Measurements from ENCODE around the gene DSE.

DNA sequence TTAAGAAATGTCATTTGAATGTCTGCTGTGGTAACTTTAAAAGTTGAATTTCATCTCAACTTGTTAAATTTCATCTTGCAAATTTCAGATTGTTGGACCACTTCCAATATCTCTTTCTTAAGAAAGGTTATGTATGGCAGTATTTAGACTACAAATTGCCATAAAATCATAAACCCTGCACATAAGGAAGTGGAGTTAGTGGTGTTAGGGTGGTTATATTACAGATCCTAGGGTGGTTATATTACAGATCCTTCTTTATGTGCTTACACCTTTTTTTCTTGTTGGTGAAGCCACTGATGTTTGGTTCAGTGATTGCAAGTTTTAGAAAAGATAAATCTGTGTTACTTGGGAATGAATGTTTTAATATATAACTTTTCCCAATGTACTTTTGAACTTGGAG is 9.0 kb downstream of the DSE start:
- no peak for TF ChIP-seq CEBPB (IDR thresholded peaks at IDR 0.05)
- no peak for TF ChIP-seq FOXM1 (IDR thresholded peaks at IDR 0.05; ENCODE audit: borderline replicate concordance, low read depth)
